ENCODE data around the gene THEMIS2. TPM values are rescaled to one million over a fixed set of nuclear protein-coding genes. Genes with fewer than 3 reads are reported as not detected.
A peak's percentile ranks its signal among the peaks of the same experiment; 100 is the strongest.

THEMIS2 gene
- total and polyA plus RNA-seq, 10 of the 15 experiments (the other 5 are each of a cell fraction or from before 2014, with no cell fraction given): 9.1 to 114 (median 38.3) TPM

DNA sequence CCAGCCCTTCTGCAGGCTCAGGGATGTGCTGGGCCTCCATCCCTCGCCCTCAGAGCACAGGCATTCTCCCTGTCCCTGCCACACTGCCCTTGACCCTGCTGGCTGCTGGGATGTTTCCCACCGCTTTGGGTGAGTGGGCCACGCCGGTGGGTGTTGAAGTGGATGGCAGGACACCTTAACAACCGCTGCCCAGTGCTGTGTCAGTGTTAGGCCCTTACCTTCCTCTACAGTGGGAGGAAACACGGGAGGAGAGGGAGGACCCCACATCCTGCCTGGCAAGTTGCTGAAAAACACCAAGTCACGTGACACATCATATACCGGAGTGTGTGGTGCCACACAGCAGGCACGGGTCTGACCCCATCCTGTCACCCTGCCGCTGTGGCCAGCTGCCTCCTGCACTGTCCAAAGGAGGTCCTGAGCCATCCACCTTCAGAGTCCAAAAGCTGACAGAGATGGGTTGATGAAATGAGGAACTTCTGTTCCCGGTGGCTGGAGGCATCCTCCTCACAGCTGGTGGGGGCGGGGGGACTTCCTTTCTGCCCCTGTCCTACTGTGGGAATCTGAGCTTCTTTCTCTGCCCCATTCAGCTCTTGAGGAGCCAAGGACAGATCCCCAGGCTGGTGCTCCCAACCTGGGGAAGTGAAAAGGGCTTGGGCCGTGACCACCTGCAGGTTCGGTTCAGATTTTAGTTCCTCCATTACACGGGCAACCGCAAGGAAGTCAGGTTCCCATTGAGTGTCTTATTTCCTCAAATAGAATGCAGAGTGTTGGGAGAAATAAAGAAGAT lies 3.2 kb upstream of the THEMIS2 start (continued):
- TF ChIP-seq, protein P1, sequence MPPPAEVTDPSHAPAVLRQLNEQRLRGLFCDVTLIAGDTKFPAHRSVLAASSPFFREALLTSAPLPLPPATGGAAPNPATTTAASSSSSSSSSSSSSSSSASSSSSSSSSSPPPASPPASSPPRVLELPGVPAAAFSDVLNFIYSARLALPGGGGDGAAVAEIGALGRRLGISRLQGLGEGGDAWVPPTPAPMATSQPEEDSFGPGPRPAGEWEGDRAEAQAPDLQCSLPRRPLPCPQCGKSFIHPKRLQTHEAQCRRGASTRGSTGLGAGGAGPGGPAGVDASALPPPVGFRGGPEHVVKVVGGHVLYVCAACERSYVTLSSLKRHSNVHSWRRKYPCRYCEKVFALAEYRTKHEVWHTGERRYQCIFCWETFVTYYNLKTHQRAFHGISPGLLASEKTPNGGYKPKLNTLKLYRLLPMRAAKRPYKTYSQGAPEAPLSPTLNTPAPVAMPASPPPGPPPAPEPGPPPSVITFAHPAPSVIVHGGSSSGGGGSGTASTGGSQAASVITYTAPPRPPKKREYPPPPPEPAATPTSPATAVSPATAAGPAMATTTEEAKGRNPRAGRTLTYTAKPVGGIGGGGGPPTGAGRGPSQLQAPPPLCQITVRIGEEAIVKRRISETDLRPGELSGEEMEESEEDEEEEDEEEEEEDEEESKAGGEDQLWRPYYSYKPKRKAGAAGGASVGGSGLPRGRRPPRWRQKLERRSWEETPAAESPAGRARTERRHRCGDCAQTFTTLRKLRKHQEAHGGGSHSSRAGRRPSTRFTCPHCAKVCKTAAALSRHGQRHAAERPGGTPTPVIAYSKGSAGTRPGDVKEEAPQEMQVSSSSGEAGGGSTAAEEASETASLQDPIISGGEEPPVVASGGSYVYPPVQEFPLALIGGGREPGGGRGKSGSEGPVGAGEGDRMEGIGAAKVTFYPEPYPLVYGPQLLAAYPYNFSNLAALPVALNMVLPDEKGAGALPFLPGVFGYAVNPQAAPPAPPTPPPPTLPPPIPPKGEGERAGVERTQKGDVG (CRISPR knock-in tag; IDR thresholded peaks at IDR 0.05): peak; percentile 86; the same call in 1 of the 2 replicates
- TF ChIP-seq ETV6 (conservative IDR thresholded peaks at IDR 0.05 in 1 of 2, IDR thresholded peaks at IDR 0.05 in 1 of 2; ENCODE audit: borderline replicate concordance in 1 of 2, low read depth in 1 of 2) (0 out of 4 replicates have a peak, but pooled peaks of 1 of the 2 experiments have one; percentile 46), IKZF1 (conservative IDR thresholded peaks at IDR 0.05) (peak; percentile 95), BCL3 (IDR thresholded peaks at IDR 0.05; ENCODE audit: borderline replicate concordance, insufficient read depth, low read depth, low read length, poor library complexity, severe bottlenecking) (no peak), NRF1 (conservative IDR thresholded peaks at IDR 0.05; ENCODE audit: low read depth, low read length) (no peak), NFIC (IDR thresholded peaks at IDR 0.05; ENCODE audit: low read depth, low read length) (0 out of 2 replicates have a peak, but pooled peaks have one; percentile 46), ZNF207 (IDR thresholded peaks at IDR 0.05; ENCODE audit: borderline replicate concordance) (no peak), TCF12 (IDR thresholded peaks at IDR 0.05; ENCODE audit: low read depth, low read length) (0 out of 2 replicates have a peak, but pooled peaks have one; percentile 4), DPF2 (IDR thresholded peaks at IDR 0.05) (peak; percentile 81), YY1 (IDR thresholded peaks at IDR 0.05; ENCODE audit: low read depth, low read length) (0 out of 2 replicates have a peak, but pooled peaks have one; percentile 23)
- TF ChIP-seq, protein P2, sequence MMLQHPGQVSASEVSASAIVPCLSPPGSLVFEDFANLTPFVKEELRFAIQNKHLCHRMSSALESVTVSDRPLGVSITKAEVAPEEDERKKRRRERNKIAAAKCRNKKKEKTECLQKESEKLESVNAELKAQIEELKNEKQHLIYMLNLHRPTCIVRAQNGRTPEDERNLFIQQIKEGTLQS (IDR thresholded peaks at IDR 0.05; ENCODE audit: borderline replicate concordance, extremely low read depth, low read depth, low read length): 0 out of 2 replicates have a peak, but pooled peaks have one; percentile 37

Data from GM12878 (cell line).